ENCODE data around the gene CACNA2D4. TPM values are rescaled to one million over a fixed set of nuclear protein-coding genes. Genes with fewer than 3 reads are reported as not detected.

CACNA2D4 gene
- polyA plus RNA-seq, 3 donors: 2.3 to 3.6 (median 2.5) TPM

DNA sequence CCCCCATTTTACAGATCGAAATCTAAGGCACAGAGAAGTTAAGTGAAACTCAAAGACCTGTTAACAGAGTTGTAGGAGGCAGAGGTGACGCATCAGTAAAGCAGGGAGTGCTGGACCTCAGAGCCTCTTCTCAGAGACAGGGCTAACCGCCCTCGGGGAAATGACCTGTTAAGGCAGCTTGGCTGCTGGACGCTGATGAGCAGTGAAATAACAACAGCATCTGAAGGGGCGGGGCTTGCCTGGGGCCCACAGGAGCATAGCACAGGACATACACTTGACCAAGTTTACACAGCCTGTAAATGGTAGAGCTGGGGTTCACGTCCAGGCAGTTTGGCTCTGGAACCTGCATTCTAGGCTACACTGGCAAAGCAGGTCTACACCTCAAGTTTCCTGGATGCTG is 58.8 kb downstream of the CACNA2D4 start:
- DNase-seq (ENCODE audit: extremely low read depth in 1 of 11, low read depth in 9 of 11, low spot score in 4 of 11): no peak

DNA sequence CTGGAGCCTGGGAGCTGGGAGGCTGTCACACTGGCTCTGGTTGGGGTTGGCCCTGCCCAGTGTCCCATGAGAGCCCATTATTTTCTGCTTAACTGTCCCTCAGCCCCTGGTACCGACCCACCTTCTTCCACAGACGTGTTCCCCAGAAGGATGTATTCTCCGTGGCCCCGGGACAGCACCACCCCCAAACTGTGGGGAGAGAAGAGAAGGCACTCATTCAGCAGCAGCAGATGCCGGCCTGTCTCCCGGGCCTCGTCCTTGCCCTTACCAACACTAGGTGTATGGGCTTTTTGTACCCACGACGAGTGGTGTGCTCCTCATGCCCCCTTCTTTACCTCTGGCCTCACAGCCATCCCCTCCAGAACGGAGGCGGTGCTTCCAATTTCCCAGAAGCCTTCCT is 60.0 kb downstream of the CACNA2D4 start:
- no peak for DNase-seq (ENCODE audit: extremely low read depth in 1 of 11, low read depth in 9 of 11, low spot score in 4 of 11)

DNA sequence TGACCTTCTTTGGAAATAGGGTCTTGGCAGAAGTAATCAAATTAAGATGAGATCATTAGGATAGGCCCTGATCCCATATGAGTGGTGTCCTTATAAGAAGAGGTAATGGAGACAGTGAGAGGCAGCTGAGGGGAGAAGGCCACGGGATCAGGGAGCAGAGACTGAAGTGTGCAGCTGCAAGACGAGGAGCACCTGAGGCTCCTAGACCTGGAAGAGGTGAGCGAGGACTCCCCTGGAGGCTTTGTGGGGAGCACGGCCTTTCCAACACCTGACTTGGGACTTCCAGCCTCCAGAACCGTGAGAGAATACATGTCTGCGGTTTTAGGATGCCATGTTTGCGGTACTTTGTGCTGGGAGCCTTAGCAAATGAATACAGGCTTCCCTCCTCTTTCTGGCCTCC is 60.6 kb downstream of the CACNA2D4 start:
- no peak for DNase-seq (ENCODE audit: extremely low read depth in 1 of 11, low read depth in 9 of 11, low spot score in 4 of 11)

GRCh38 chr12:1857086-1857485 is 61.4 kb downstream of the CACNA2D4 start:
- no peak for DNase-seq (ENCODE audit: extremely low read depth in 1 of 11, low read depth in 9 of 11, low spot score in 4 of 11)

- no peak for DNase-seq (ENCODE audit: extremely low read depth in 1 of 11, low read depth in 9 of 11, low spot score in 4 of 11)
Measured at GRCh38 chr12:1855241-1855640, 63.2 kb downstream of the CACNA2D4 start.

DNA sequence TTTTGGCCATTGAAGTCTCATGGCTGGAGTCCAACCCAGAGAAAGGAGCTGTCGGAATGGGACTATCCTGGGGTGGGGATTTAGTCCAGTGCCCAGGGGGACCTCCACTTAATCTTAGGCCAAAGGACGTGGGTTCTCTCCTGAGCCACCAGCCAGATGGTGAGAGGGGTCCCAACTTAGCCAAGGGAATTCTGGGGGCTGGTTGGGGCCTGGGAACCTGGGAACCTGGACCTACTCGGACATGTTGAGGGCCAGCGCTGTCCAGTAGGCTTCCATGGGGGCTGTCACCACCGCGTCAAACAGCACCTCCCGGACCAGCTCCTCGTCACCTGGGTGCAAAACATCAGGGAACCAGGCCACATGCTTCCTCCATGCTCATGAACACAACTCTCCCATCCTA is 64.7 kb downstream of the CACNA2D4 start:
- DNase-seq (ENCODE audit: extremely low read depth in 1 of 11, low read depth in 9 of 11, low spot score in 4 of 11): no peak

DNA sequence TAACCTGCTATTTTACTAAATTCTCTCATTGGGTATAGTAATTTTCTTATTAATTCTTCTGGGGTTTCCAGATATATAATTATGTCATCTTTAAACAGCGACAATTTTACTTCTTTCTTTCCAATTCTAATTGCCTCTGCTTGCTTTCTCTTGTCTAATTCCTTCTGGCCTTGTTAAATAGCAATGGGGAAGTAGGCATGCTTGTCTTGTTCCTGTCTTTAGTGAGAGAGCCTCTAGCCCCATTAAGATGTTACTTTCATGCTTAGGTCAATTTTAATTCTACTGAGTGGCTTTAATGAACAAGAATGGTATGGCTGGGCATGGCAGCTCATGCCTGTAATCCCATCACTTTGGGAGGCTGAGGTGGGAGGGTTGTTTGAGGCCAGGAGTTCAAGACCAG is 66.4 kb downstream of the CACNA2D4 start:
- DNase-seq (ENCODE audit: extremely low read depth in 1 of 11, low read depth in 9 of 11, low spot score in 4 of 11): no peak

DNA sequence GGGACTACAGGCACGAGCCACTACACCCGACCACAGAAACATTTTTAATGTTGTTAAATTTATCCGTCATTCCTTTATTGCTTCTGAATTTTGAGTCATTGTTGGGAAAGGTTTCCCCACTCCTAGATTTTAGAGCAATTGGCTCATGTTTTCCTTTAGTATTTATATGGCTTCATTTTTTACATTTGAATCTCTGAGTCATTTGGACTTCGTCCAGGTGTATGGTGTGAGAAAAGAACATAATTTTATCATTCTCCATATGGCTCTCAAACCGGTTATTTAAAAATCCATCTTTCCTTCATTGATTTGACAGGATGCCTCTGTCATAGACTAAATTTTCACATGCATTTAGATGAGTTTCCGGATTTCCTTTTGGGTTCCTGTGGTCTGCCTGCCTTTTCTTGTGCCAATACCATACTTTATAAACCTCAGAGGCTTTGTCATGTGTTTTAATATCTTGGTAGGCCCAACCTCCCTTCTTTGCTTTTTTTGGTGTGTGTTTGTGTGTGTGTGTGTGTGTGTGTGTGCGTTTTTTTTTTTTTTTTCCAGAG is 67.2 kb downstream of the CACNA2D4 start:
- DNase-seq (ENCODE audit: extremely low read depth in 1 of 11, low read depth in 9 of 11, low spot score in 4 of 11): no peak

DNA sequence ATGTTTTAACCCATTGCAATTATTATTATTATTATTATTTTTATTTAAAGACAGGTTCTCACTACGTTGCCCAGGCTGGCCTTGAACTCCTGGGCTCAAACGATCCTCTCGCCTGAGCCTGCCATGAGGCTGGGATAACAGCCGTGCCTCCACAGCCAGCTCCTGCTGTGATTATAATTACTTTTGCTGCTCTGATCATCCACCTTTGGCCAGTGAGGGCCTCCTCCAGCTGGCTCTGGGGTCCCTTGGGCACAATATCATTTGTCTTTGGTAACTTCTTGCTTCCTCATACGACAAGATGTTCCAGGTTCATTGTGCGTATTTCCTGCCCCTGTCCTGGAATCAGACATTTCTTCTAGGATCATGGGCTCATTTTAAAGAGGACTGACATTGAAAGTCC is 69.7 kb downstream of the CACNA2D4 start:
- no peak for DNase-seq (ENCODE audit: extremely low read depth in 1 of 11, low read depth in 9 of 11, low spot score in 4 of 11)

GRCh38 chr12:1848146-1848545 is 70.3 kb downstream of the CACNA2D4 start:
- no peak for DNase-seq (ENCODE audit: extremely low read depth in 1 of 11, low read depth in 9 of 11, low spot score in 4 of 11)

DNA sequence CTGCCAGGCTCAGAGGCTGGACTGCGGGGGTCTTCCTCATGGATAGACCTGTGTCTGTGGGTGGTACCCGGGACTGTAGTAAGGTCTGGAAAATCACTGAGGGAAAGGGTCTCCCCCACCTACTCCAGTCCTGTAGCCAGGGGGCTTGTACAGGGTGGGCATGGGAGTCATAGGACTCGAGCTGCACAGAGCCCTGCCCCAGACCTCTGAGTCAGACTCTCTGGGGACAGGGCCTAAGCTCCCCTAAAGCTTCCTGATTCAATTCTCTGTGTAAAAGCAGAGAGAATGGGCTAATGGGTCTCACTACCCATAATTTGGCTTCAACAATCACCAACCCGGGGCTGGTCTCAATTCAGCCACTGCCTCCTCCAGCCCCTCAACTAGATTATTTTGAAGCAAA is 71.0 kb downstream of the CACNA2D4 start:
- no peak for DNase-seq (ENCODE audit: extremely low read depth in 1 of 11, low read depth in 9 of 11, low spot score in 4 of 11)

GRCh38 chr12:1846421-1847405 is 71.7 kb downstream of the CACNA2D4 start:
- no peak for DNase-seq (ENCODE audit: extremely low read depth in 1 of 11, low read depth in 9 of 11, low spot score in 4 of 11)

- DNase-seq (ENCODE audit: extremely low read depth in 1 of 11, low read depth in 9 of 11, low spot score in 4 of 11): no peak
Measured at GRCh38 chr12:1845886-1846285, 72.6 kb downstream of the CACNA2D4 start.

DNA sequence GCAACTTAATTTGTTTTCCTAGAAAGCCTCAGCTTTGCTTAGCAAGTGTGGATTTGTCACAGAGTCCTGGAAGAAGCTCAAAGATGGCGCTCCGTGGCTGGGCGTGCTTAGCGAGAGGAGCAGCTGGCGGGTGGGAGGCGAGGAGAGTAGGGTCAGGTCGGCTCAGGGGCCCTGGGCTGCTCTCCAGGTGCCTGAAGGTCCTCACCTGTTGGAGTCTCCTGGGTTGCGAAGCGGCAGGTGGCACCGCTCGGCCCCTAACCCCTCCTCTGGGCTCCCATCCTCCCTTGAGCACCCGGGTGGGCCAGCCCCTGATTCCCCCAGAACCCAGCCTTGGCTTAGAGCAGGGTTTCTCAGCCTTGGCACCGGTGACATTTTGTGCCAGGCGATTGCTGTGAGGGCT is 73.0 kb downstream of the CACNA2D4 start:
- DNase-seq (ENCODE audit: extremely low read depth in 1 of 11, low read depth in 9 of 11, low spot score in 4 of 11): no peak

GRCh38 chr12:1844661-1845409 is 73.6 kb downstream of the CACNA2D4 start:
- DNase-seq (ENCODE audit: extremely low read depth in 1 of 11, low read depth in 9 of 11, low spot score in 4 of 11): no peak

DNA sequence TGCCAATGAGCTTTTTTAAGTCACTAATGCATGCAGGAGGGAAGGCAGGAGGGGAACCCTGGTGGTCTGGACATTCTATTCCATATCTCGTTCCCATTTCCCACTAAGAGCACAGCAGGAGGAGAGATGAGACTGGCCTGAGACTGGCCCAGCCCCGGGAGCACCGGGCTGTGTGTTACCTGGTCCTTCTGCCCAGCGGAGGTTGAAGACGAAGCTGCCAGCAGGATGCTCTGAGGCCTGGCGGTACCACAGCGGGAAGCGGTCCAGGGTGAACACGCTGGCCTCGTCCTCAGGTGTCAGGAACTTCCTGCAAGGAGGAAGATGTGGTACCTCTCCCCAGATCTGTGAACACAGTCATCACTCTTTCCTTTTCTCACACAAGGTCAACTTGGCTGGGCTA is 74.2 kb downstream of the CACNA2D4 start:
- DNase-seq (ENCODE audit: extremely low read depth in 1 of 11, low read depth in 9 of 11, low spot score in 4 of 11): no peak

GRCh38 chr12:1843641-1844005 is 74.8 kb downstream of the CACNA2D4 start:
- DNase-seq (ENCODE audit: extremely low read depth in 1 of 11, low read depth in 9 of 11, low spot score in 4 of 11): no peak

DNA sequence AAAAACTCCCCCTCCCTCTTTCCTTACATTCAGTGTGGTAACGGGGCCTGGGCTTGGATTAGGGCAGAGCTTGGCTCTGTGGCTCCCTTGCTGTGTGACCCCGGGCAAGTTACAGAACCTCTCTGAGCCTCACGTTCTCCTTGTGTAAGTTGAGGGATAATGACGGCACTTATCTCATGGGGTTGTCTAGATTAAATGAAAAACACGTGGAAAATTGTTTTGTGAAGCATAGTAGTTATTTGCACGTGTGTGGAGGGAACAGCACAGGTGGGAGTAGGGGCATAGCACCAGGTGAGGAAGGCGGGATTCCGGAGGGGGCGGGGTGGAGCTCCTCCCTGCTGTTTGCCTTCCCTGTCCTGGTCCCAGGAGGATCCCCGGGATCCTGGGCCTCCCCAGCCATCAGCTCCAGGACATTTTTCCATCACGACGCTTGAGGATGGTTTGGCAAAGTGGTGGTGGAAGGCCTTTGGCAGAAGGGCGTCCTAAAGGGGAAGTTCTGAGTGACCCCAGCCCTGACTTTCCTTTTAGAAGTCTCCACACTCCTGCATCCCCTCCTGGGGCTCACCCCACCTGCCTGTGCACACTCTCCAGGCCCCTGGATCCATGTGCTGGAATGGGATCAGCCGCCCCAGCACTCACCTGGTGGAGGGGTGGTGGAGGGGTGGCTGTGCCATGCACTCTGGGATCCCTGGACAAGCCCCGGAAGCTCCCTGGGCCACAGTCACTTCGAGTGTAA is 75.4 kb downstream of the CACNA2D4 start:
- DNase-seq (ENCODE audit: extremely low read depth in 1 of 11, low read depth in 9 of 11, low spot score in 4 of 11): no peak

DNA sequence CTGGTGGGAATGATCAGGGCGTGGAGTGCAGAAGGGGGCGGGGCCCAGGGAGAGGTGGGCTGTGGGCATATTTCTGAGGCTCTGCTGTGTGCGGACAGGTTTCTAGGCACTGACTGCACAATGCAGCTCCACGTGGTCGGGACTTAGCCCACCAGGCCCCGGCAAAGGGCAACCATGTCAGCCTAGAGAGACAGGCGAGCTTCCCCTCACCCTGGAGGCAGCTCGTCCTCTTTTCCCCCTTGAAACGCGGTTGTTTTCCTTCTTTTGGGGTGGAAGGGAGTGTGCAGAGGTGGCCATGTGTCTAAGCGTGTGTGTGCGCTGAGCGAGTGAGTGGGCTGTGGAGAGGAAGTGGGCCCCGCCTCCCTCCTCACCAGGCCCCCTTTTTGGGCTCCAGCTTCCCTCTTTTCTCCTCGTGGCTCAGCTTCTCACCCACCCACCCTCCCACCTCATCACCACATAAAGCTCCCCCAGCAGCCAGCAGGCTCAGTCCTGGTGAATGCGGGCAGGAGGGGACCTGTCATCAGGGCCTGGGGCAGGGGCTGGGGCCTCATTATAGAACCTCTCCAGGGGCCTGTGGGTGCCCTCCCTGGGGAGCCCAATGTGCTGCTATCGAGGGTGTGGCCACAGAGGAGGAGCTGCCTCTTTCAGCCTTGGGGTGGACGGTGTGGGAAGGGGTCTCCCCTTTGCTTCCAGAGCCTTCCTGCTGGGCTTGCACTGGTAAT is 76.1 kb downstream of the CACNA2D4 start:
- DNase-seq (ENCODE audit: extremely low read depth in 1 of 11, low read depth in 9 of 11, low spot score in 4 of 11): no peak

All from renal cortex interstitium (tissue), 11 donors.